Measurements from ENCODE around the gene PAPPA2.

PAPPA2 gene

GRCh38 chr1:176542352-176542751, 79.4 kb downstream of the PAPPA2 start:
- ChIA-PET CTCF (interaction anchor here (0.9 kb wide), 2 partner anchors 18 to 150 kb away, joined by 3 read pairs; no protein-coding TSS in a partner anchor), POLR2A (no interaction called here)
- Histone ChIP-seq H3K27ac (ENCODE audit: extremely low read depth, low read depth, low read length) (no peak overlapping the region), H3K9me3 (ENCODE audit: control insufficient read depth, insufficient read depth, low read depth, low read length) (no peaks in the 10 kb centered on the region), H3K4me1 (ENCODE audit: control insufficient read depth, insufficient read depth, low read length) (no peaks in the 10 kb centered on the region), H3K4me3 (ENCODE audit: low read depth, low read length) (no peak overlapping the region), H3K36me3 (ENCODE audit: control insufficient read depth in 2 of 2, insufficient read depth in 1 of 2, low read length in 2 of 2) (no peaks in the 10 kb centered on the region)
- no peak for TF ChIP-seq ZNF248 (tag by site-specific recombination; IDR thresholded peaks at IDR 0.05)
- no peak for TF ChIP-seq ZNF214 (tag by site-specific recombination; IDR thresholded peaks at IDR 0.05; ENCODE audit: borderline replicate concordance)
- no peak for TF ChIP-seq ZNF596 (tag by site-specific recombination; IDR thresholded peaks at IDR 0.05)
- TF ChIP-seq SP2 (tag by site-specific recombination; IDR thresholded peaks at IDR 0.05): no peak
- TF ChIP-seq PATZ1 (tag by site-specific recombination; IDR thresholded peaks at IDR 0.05): no peak
- TF ChIP-seq ZNF610 (tag by site-specific recombination; IDR thresholded peaks at IDR 0.05; ENCODE audit: borderline replicate concordance): no peak
- TF ChIP-seq ZNF266 (tag by site-specific recombination; IDR thresholded peaks at IDR 0.05; ENCODE audit: low read depth): no peak
- no peak for TF ChIP-seq ZNF223 (tag by site-specific recombination; IDR thresholded peaks at IDR 0.05)
- no peak for TF ChIP-seq HOXC10 (CRISPR knock-in tag; IDR thresholded peaks at IDR 0.05)
- no peak for TF ChIP-seq ZEB2 (tag by site-specific recombination; IDR thresholded peaks at IDR 0.05)
- TF ChIP-seq KLF10 (tag by site-specific recombination; IDR thresholded peaks at IDR 0.05): no peak
- TF ChIP-seq ZNF362 (tag by site-specific recombination; IDR thresholded peaks at IDR 0.05): no peak

- Histone ChIP-seq H3K36me3 (ENCODE audit: control insufficient read depth in 2 of 2, insufficient read depth in 1 of 2, low read length in 2 of 2) (no peaks in the 10 kb centered on the region), H3K9me3 (ENCODE audit: control insufficient read depth, insufficient read depth, low read depth, low read length) (no peaks in the 10 kb centered on the region), H3K27ac (ENCODE audit: extremely low read depth, low read depth, low read length) (no peak overlapping the region), H3K4me1 (ENCODE audit: control insufficient read depth, insufficient read depth, low read length) (no peaks in the 10 kb centered on the region), H3K4me3 (ENCODE audit: low read depth, low read length) (no peak overlapping the region)
- ChIA-PET POLR2A (no interaction called here), CTCF (interaction anchor here (0.9 kb wide), 1 partner anchor 17 kb away, joined by 3 read pairs; no protein-coding TSS in a partner anchor)
- TF ChIP-seq REPIN1 (tag by site-specific recombination; IDR thresholded peaks at IDR 0.05; ENCODE audit: low read depth) (no peak), ZNF112 (tag by site-specific recombination; IDR thresholded peaks at IDR 0.05) (no peak), ZNF274 (IDR thresholded peaks at IDR 0.05; ENCODE audit: low read length) (no peak), ZNF274 (tag by site-specific recombination; IDR thresholded peaks at IDR 0.05; ENCODE audit: borderline replicate concordance) (no peak), PRDM4 (tag by site-specific recombination; IDR thresholded peaks at IDR 0.05) (no peak), ZSCAN23 (tag by site-specific recombination; IDR thresholded peaks at IDR 0.05) (no peak), GFI1B (tag by site-specific recombination; IDR thresholded peaks at IDR 0.05) (no peak), ZNF510 (tag by site-specific recombination; IDR thresholded peaks at IDR 0.05; ENCODE audit: insufficient replicate concordance) (no peak), ZNF148 (tag by site-specific recombination; IDR thresholded peaks at IDR 0.05; ENCODE audit: borderline replicate concordance) (no peak), OSR2 (tag by site-specific recombination; IDR thresholded peaks at IDR 0.05) (no peak), BCL6B (tag by site-specific recombination; IDR thresholded peaks at IDR 0.05) (no peak), ZNF777 (tag by site-specific recombination; IDR thresholded peaks at IDR 0.05; ENCODE audit: borderline replicate concordance) (no peak)
Observed at GRCh38 chr1:176543360-176544129, 80.6 kb downstream of the PAPPA2 start.
